ENCODE data around the gene TRMO. TPM values are rescaled to one million over a fixed set of nuclear protein-coding genes. Genes with fewer than 3 reads are reported as not detected.

Gene TRMO
- total RNA-seq, 1 donor from 2014 or later, result 32.4 TPM

- no peak for DNase-seq
- intact Hi-C loops (cut with micrococcal nuclease), result no loop called here
- H3K4me1 Mint-ChIP-seq, result no peaks in the 10 kb centered on the region
- peaks cover 11% of the 10 kb centered on the region for H3K9me3 Mint-ChIP-seq
- peaks cover 10% of the 10 kb centered on the region for H3K27me3 Mint-ChIP-seq
- H3K36me3 Mint-ChIP-seq (ENCODE audit: low read depth), result peaks cover 34% of the 10 kb centered on the region
- no peak for ATAC-seq (ENCODE audit: low read depth)
- POLR2A ChIA-PET, result interaction anchor here (0.6 kb wide), 1 partner anchor 25 kb away, joined by 4 read pairs; no protein-coding TSS in a partner anchor
- no peak for TF ChIP-seq CTCF (IDR thresholded peaks at IDR 0.05)
- CTCF ChIA-PET, result interaction anchor here (1.9 kb wide), 1 partner anchor 9 kb away, joined by 5 read pairs; no protein-coding TSS in a partner anchor
- H3K27ac Mint-ChIP-seq, result no peak overlapping the region
- H3K4me3 Mint-ChIP-seq, result no peak overlapping the region
These were observed 29.9 kb downstream of the TRMO start for GRCh38 chr9:97892421-97892820.

DNA sequence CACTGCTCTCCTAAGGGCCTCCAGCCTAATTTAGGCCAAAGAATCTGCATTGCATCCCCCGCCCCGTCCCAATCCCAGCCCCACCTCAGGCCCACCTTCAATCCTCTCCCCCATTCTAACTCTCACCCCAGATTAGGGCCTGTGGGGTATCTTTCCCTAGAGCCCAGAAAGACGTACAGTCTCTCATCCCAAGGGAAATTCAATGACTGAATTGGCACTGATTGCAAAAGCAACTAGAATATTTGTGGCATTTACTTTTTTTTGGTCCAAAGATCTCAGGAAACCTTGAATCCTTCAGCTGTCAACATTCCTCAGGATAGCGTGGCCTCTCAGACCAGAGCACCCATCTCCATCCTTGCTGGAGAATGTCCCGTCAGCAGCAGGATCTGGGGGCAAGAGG is 30.6 kb downstream of the TRMO start:
- POLR2A ChIA-PET, result no interaction called here
- no peak overlapping the region for H3K27ac Mint-ChIP-seq
- intact Hi-C loops (cut with micrococcal nuclease), result no loop called here

DNA sequence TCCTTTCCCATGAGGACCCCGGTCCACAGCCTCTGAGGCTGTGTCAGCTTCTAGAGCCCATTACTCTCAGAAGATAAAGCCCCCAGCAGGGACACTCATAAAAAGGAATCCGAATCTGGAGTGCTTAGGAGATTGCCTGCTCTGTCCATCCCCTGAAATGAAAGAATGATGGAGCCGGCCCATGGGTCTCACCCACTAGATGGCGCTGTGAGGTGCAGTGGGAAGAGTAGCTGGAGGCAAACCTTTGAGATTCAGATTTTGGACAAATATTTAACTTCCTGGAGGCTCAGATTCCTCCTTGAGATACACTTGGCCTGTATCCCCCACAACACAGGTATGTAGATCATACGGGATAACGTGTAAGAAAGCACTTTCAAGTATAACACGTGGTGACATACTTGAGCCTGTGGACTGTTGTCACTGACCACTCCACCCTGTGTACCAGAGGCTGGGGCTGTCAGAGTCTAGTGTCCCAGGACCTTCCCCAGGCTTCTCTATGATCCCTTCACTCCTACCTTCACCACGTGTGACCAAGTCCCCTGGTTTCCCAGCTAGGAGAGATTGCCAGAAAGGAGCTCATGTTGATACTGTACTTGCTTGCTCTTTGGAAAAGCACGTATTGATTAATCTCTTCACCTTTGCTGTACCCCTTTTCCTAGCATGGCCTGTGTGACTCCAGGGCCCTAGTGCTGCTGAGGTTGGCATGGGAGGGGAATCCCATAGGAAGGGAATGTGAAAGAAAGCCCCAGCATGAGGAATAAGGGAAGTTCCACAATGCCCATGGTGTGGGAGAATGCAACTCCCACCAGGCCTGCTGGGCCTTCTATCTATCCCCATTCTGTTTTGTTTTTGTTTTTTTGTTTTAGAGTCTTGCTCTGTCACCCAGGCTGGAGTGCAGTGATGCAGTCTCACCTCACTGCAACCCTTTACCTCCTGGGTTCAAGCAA is 32.1 kb downstream of the TRMO start:
- TF ChIP-seq CTCF (IDR thresholded peaks at IDR 0.05), result no peak
- no peak overlapping the region for H3K27ac Mint-ChIP-seq
- ATAC-seq (ENCODE audit: low read depth) (no peak), DNase-seq (no peak)
- H3K9me3 Mint-ChIP-seq, result peaks cover 11% of the 10 kb centered on the region
- intact Hi-C loops (cut with micrococcal nuclease), result no loop called here
- ChIA-PET POLR2A (interaction anchor here (0.6 kb wide), 1 partner anchor 143 kb away, joined by 3 read pairs; no protein-coding TSS in a partner anchor), CTCF (interaction anchor here (0.9 to 1.2 kb wide), 3 partner anchors 11 to 374 kb away, joined by 3 to 6 read pairs (median 4); no protein-coding TSS in a partner anchor)
- H3K27me3 Mint-ChIP-seq, result peaks cover 10% of the 10 kb centered on the region
- H3K4me3 Mint-ChIP-seq, result no peak overlapping the region
- peaks cover 20% of the 10 kb centered on the region for H3K36me3 Mint-ChIP-seq (ENCODE audit: low read depth)
- H3K4me1 Mint-ChIP-seq, result no peaks in the 10 kb centered on the region

More for the DNA sequence above, 30.6 kb downstream of the TRMO start:
- no peak for DNase-seq
- TF ChIP-seq CTCF (IDR thresholded peaks at IDR 0.05), result no peak
- Mint-ChIP-seq H3K4me1 (no peaks in the 10 kb centered on the region), H3K27me3 (peaks cover 10% of the 10 kb centered on the region), H3K9me3 (peaks cover 11% of the 10 kb centered on the region), H3K36me3 (ENCODE audit: low read depth) (peaks cover 30% of the 10 kb centered on the region), H3K4me3 (no peak overlapping the region)
- ATAC-seq (ENCODE audit: low read depth), result no peak
- CTCF ChIA-PET, result interaction anchor here (1.9 kb wide), 1 partner anchor 10 kb away, joined by 5 read pairs; no protein-coding TSS in a partner anchor

- DNase-seq (no peak), ATAC-seq (ENCODE audit: low read depth) (no peak)
- no peak for TF ChIP-seq CTCF (IDR thresholded peaks at IDR 0.05)
- Mint-ChIP-seq H3K36me3 (ENCODE audit: low read depth) (no peaks in the 10 kb centered on the region), H3K4me1 (no peaks in the 10 kb centered on the region), H3K27me3 (peaks cover 6% of the 10 kb centered on the region), H3K4me3 (no peak overlapping the region), H3K9me3 (no peaks in the 10 kb centered on the region), H3K27ac (no peak overlapping the region)
- ChIA-PET POLR2A (no interaction called here), CTCF (no interaction called here)
- intact Hi-C loops (cut with micrococcal nuclease), result no loop called here
These were observed 42.0 kb downstream of the TRMO start for GRCh38 chr9:97880336-97880735.

DNA sequence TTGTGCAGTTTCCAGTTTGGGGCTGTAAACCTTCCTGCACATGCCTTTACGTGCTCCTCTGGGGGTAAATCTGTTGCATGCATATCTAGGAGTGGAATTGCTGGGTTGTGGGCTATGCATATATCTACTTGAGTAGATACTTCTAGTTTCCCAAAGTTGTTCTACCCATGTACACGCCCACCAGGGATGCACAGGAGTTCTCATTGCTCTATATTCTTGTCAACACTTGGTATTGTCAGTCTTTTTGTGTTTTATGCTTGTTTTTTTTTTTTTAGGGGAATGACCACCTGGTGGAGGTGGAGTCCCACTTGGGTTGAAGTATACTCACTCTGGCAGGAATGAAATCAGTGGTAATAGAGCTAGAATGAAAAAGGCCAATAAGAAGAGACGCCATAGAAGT is 46.2 kb downstream of the TRMO start:
- Mint-ChIP-seq H3K27ac (no peak overlapping the region), H3K36me3 (ENCODE audit: low read depth) (no peaks in the 10 kb centered on the region), H3K4me3 (no peak overlapping the region), H3K27me3 (peaks cover 9% of the 10 kb centered on the region), H3K4me1 (no peaks in the 10 kb centered on the region), H3K9me3 (no peaks in the 10 kb centered on the region)
- intact Hi-C loops (cut with micrococcal nuclease), result no loop called here
- ATAC-seq (ENCODE audit: low read depth) (no peak), DNase-seq (no peak)
- POLR2A ChIA-PET, result no interaction called here
- CTCF ChIA-PET, result no interaction called here
- TF ChIP-seq CTCF (IDR thresholded peaks at IDR 0.05), result no peak
